BJ (cell line): ENCODE measurements around the gene GPD1L. TPM values are rescaled to one million over a fixed set of nuclear protein-coding genes. Genes with fewer than 3 reads are reported as not detected.

Experiments
- CTCF ChIA-PET: fragments of 350-600 bp; formaldehyde crosslinking; extraction: SDS; loops from one replicate; lab custom pipeline; 2021; ENCODE audit warnings: antibody characterized with exemption, inconsistent platforms; lab: Yijun Ruan, JAX
- POLR2A ChIA-PET: fragments of 300-600 bp; sonication (Branson Sonifier 250); formaldehyde crosslinking; extraction: SDS; loops from one replicate; lab custom pipeline; 2021; ENCODE audit warnings: antibody characterized with exemption; lab: Charles Lee
- DNase-seq: peaks from one replicate; pipeline ENCODE4 v3.0.0-alpha.2; 2011; ENCODE audit warnings: low read depth
- H3K27me3 ChIP-seq: 2 replicates; pipeline ENCODE4 v1.6.0; 2011; ENCODE audit warnings: low read length; ENCODE audit not compliant: control insufficient read depth, insufficient read depth
- H3K36me3 ChIP-seq: 2 replicates; pipeline ENCODE4 v1.5.1; 2011; ENCODE audit warnings: low read length; ENCODE audit not compliant: control insufficient read depth, insufficient read depth
- H3K4me3 ChIP-seq: 2 replicates; pipeline ENCODE4 v1.5.1; 2011; ENCODE audit warnings: low read depth, mild to moderate bottlenecking, control low read depth, low read length
- CTCF ChIP-seq: IDR thresholded peaks from 2 replicates; pipeline ENCODE4 v1.5.1; 2011; ENCODE audit warnings: low read depth, mild to moderate bottlenecking, control low read depth, inconsistent platforms, low read length, moderate library complexity; ENCODE audit not compliant: insufficient read depth
- polyA plus RNA-seq: library from polyadenylated mRNA; depleted of rRNA; stranded (reverse); fragments of >200 nt; gene quantifications from 2 replicates; pipeline ENCODE4 v1.2.3, GENCODE V29; 2011

The GPD1L gene
- polyA plus RNA-seq, 1 experiment = 4.2 TPM

DNA sequence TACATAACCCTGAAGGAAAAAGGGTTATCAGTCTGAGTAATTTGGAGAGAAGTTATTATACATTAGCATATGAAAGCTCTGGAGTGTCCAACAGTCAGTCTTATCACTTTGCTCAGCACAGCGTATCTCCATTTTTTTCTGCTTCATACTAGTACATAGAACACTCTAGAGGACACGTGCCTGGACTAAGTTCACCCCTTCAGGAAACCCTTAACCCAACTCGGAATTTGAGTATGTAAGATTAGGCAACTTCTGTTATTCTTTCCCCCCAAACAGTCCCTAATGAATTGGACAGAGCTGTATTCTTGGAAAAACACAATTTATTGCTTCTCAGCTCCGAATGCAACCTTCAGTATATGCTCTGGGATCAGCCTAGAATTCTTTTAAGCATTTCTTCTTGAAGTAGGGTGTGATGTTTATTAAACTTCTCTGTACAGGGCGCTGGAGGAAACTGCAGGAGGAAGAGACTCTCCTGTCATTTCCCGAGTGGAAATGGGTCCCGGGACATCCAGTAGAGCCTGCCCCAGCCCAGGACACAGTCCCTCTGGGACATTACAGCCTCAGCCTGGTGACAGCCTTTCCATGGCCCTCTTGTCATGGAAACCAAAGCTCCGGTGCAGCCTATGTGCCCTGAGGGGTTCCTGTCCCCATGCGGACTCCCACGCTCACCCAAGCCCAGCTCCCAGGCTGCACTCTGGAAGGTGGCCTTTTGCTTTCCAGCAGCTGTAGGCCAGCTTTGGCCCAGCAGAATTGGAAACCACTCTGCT, 94.8 kb downstream of the GPD1L start:
- ChIA-PET CTCF (interaction anchor here (0.7 to 1.2 kb wide), 2 partner anchors 24 to 30 kb away, joined by 3 read pairs; no protein-coding TSS in a partner anchor), POLR2A (no interaction called here)

DNA sequence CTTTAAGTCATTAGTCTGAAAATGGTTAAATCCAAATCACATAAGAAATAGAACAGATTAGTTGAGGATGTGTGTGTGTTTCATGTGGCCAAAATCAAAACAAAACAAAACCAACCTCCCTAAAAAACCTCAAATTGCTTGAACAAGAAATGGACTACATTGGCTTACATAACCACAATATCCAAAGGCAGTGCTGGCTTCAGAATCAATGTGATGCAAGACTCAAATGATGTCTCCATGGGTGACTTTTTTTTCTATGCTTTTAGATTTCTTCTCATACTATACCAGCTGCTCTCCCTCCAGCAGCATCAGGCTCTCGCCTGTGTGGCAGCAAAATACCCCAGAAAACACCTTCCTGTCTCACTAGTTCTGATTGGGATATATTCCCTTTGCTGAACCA, 96.1 kb downstream of the GPD1L start:
- ChIA-PET POLR2A (no interaction called here), CTCF (no interaction called here)
- DNase-seq = no peak
- no peak overlapping the region for H3K4me3 ChIP-seq
- H3K36me3 ChIP-seq = no peaks in the 10 kb centered on the region
- no peak for TF ChIP-seq CTCF
- H3K27me3 ChIP-seq = no peaks in the 10 kb centered on the region

More for the DNA sequence above, 94.8 kb downstream of the GPD1L start:
- DNase-seq = no peak
- TF ChIP-seq CTCF = no peak
- Histone ChIP-seq H3K27me3 (no peaks in the 10 kb centered on the region), H3K36me3 (no peaks in the 10 kb centered on the region), H3K4me3 (no peak overlapping the region)

GRCh38 chr3:32203854-32204253, 97.4 kb downstream of the GPD1L start:
- DNase-seq = no peak
- no peaks in the 10 kb centered on the region for H3K36me3 ChIP-seq
- ChIA-PET POLR2A (no interaction called here), CTCF (no interaction called here)
- H3K4me3 ChIP-seq = no peak overlapping the region
- H3K27me3 ChIP-seq = no peaks in the 10 kb centered on the region
- no peak for TF ChIP-seq CTCF

DNA sequence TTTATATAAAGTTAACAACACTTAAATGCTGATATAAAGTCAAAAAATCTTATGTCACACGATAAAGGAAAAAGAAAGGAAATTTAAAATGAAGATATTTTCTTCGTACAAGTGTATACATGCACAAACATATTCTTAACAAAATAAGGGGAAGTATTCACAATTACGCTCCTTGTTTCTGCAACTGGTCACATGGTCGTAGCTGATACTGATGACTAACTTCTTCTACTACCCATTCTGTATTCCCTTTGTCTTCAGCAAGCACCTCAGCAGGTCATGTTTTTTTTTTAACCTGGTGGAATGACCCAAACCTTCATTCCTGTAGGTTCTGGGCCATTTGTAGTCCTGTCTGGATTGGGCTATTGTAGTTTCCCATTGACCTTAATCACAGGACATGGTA, 102.0 kb downstream of the GPD1L start:
- POLR2A ChIA-PET = no interaction called here
- no peaks in the 10 kb centered on the region for H3K27me3 ChIP-seq

DNA sequence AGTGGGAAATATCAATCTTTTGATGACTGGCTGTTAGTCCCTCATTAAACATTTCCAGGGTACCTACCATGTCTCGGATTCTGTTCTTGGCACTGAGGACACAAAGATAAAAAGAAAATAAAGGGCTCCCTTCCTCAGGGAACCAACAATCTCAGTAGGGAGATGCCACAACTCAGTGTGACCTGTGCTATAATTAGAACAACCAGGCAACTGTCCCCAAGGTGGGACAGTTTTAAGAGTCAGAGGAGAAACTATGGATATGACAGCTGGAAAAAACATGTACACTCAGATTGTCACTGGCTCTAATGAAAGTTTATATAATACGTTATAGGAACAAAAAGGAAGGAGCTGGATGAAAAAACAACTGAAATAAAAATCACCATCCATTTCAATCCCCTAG, 108.8 kb downstream of the GPD1L start:
- DNase-seq = no peak
- ChIA-PET CTCF (interaction anchor here (1.1 kb wide), 1 partner anchor 10 kb away, joined by 4 read pairs; no protein-coding TSS in a partner anchor), POLR2A (no interaction called here)
- no peak overlapping the region for H3K4me3 ChIP-seq
- TF ChIP-seq CTCF = no peak
- H3K27me3 ChIP-seq = no peaks in the 10 kb centered on the region
- no peaks in the 10 kb centered on the region for H3K36me3 ChIP-seq

More for the DNA sequence above, 102.0 kb downstream of the GPD1L start:
- H3K4me3 ChIP-seq = no peak overlapping the region
- CTCF ChIA-PET = no interaction called here
- DNase-seq = no peak
- TF ChIP-seq CTCF = no peak
- no peaks in the 10 kb centered on the region for H3K36me3 ChIP-seq
